T47D (cell line): ENCODE data around the gene DCAF8.

Experiments
- DNase-seq, 2 experiments: peaks; one replicate each; pipeline versions ENCODE4 v3.0.0 to v3.0.0-alpha.2; 2011 to 2012; ENCODE audit warnings: low read depth in 1 of 2, low spot score in 1 of 2
- JUND ChIP-seq: IDR thresholded peaks from 2 replicates; pipeline ENCODE4 v1.6.1; 2012; ENCODE audit warnings: low read depth
- in situ Hi-C: cut with HindIII; loops from 2 replicates; pipeline ENCODE4 v1.10.0; 2016; ENCODE audit warnings: low sequenced_read_pairs, low pct_unique_long_range_greater_than_20kb

Gene DCAF8

DNA sequence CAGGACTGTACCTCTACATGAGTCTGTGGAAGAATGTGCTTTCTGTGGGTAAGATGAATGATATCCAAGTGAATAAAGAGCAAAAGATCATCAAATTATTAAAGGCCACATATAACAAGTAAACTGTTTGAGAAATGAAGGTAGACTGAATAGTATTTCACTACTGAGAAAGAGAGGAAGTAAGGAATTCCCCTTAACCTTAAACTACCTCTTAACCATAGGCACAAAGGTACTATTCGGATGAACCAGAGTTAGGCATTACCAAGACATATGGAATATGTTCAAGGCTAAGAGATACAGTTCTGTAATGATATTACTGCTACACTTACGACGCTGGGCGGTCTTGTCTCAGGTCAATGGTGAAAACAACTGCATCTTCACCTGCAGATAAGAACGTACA lies 25.5 kb downstream of the DCAF8 start:
- no peak for DNase-seq
- TF ChIP-seq JUND, result no peak
- in situ Hi-C loops, result no loop called here

DNA sequence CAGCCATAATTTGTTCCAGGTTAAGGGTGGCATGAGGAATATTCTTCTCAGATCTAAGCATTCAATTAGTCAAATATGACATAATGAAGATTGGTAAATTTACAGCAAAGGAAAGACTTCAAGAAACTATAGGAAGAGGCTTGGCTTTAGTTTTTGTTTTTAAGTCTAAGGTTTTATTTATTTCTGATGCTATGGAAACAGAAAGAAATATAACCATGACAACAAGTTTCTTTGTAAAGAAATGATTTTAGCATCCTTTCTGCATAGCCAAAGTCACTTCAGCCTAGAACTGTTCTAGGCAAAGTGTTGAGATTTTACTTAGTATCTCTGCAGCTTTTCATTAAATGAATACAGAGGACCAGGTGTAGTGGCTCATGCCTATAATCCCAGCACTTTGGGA lies 29.4 kb downstream of the DCAF8 start:
- TF ChIP-seq JUND, result no peak
- DNase-seq, result no peak
- in situ Hi-C loops, result no loop called here

DNA sequence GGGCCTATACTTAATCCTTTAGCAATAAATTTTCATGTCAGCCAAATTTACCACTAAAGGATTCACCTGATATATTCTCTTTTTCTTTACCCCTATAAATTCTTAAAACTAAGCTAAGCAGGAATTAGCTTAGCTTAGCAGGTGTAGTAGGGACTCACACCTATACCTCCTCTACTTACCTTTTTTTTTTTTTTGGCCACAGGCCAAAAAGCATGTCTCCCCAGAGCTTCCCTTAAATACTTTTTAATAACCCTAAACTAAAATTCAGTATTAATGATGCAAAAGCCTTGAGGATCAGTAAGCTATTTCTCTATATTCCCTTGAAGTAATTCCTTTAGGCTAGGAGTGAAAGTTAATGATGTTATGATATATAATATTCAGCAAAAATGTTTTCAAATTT lies 33.9 kb downstream of the DCAF8 start:
- in situ Hi-C loops, result no loop called here
- TF ChIP-seq JUND, result no peak

DNA sequence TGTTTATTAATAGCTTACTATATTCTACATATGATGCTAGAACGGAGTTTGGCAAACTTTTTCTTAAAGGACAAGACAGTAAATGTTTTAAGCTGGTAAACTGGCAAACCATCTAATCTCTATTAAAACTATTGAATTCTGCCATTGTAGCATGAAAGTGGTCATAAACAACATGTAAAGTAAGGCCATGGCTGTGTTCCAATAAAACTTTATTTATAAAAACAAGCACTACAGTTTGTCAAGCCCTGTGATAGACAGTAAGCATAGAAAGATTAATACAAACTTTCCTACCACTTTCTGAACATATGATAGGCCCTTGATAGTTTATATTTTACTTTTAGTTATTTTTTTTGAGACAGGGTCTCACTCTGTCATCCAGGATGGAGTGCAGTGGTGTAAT lies 34.8 kb downstream of the DCAF8 start:
- in situ Hi-C loops, result no loop called here
- no peak for TF ChIP-seq JUND
- no peak for DNase-seq

More for the DNA sequence above, 33.9 kb downstream of the DCAF8 start:
- no peak for DNase-seq

DNA sequence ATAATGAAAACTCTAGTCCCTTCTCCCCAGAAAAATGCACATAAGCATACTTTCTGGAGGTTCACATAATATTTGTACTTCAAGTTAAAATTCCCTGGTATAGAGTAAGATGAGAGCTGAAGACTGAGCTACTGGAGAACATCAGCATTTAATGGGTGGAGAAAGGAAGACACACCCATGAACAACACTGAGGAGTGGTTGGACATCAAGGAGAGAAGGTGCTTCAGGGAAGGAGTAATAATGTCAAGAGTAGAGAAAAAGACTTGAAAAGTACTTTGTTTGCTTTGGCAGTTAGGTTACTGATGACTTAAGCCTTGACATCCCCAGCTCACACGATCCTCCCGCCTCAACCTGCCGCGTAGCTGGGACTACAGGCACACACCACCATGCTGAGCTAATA lies 35.3 kb downstream of the DCAF8 start:
- TF ChIP-seq JUND, result no peak
- in situ Hi-C loops, result no loop called here
- DNase-seq, result no peak

DNA sequence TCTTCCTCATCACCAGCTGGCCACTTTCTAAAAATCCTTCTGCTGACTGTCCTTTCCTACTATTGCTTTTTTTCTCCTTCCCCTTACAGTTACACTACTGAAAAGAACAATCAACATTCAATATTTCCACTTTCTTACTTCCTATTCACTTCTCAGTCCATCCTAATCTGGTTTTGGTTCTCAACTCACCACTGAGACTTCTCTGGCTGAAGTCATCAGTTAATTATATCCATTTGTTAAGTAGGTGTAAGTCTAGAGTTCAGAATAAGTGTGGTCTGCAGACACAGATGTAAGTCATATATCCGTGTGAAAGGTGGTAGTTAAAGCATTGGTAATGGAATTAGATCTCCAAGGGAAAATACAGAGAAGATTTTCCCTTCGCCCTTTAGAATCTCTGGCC lies 35.7 kb downstream of the DCAF8 start:
- DNase-seq, result no peak
- in situ Hi-C loops, result no loop called here
- no peak for TF ChIP-seq JUND

DNA sequence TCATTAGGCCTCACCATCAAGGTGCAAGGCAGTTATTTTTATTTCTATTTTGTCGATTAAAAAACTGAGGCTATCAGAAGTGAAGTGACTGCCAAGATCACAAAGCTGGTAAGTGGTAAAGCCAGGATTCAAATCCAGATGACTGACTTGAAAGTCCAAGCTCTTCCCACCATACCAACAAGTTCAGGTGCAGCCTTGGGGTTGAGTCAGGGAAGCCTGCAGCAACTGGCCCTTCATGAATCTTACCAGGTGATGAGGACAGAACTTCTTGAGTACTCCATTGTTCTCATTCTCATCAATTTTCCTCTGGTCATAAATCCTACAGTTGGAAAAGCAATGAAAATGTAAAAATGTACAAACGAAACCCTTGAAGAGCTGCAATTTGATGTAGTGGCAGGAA lies 37.0 kb downstream of the DCAF8 start:
- in situ Hi-C loops, result no loop called here
- TF ChIP-seq JUND, result no peak
- no peak for DNase-seq

DNA sequence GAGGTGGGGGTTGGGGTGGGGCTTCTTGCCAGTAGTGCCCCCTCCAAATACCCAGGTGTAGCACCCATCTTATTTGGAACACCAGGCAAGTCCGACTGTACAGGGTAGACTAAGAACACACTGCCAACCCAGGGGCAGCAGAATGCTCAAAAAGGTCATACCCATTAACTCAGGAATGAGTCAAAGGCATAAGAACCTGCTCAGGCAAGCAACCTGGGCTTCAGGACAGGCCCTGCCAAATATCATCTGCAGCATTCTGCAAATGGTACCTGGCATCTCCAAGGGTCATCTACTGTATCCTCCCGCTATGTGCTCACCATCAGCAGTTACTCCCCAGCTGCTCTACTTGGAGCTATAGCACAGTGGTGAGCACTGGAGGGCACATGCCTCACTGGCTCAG lies 37.7 kb downstream of the DCAF8 start:
- no peak for DNase-seq
- in situ Hi-C loops, result no loop called here
- TF ChIP-seq JUND, result no peak

DNA sequence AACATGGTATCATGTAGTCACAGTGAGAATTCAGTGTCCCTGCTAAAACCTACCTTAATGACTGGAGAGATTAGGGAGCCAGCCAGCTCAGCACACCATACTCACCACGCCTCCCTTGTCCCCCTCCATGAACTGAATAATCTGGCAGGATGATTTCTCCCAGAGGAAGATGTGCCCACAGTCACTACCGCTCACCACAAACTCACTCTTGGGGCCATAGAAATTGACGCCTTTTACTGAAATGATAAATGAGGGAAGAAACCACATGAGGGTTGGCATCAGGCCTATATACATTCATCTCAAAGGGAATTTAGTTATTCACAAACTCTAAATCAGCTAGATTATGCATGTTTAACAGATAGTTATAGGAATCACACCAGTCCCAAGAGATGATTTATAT lies 39.8 kb downstream of the DCAF8 start:
- no peak for DNase-seq
- TF ChIP-seq JUND, result no peak
- in situ Hi-C loops, result no loop called here

DNA sequence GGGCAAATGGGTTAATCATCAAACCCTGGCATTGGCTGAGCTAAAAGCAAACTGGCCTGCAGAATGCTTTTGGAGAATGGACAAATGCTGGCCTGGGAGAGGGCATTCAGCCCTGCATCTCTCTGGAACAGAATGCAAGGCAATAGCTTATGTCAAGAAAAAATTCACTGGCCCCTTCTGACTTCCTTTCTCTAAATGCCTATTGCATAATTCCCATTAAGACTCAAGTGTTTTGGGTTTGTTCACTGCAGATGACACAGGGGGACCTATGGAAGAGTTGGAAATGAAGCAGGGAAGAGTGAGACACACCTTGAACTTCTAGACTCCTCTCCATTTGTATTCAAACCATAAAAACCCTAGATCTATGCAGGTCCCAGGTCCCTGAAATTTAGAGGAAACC lies 41.3 kb downstream of the DCAF8 start:
- DNase-seq, result no peak
- TF ChIP-seq JUND, result no peak
- in situ Hi-C loops, result no loop called here

DNA sequence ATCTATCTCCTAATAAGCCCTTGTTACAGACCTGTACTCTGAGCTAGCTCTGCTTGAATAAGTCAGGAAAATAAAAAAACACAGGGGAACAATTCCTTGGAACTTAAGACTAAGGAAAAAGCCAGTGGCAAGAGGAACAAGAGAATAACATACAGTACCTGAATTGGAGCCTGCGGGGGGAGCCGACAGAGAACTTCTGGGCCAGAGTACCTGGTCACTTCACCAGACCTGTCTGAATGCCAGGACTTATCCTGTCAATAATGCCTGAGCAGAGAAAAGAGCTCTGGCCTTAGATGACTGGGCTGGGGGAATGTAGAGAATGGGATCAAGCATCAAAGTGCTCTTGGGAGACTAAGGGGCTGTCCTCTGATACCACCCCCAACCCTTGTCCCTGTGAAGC lies 42.0 kb downstream of the DCAF8 start:
- TF ChIP-seq JUND, result no peak
- in situ Hi-C loops, result no loop called here
- DNase-seq, result no peak

DNA sequence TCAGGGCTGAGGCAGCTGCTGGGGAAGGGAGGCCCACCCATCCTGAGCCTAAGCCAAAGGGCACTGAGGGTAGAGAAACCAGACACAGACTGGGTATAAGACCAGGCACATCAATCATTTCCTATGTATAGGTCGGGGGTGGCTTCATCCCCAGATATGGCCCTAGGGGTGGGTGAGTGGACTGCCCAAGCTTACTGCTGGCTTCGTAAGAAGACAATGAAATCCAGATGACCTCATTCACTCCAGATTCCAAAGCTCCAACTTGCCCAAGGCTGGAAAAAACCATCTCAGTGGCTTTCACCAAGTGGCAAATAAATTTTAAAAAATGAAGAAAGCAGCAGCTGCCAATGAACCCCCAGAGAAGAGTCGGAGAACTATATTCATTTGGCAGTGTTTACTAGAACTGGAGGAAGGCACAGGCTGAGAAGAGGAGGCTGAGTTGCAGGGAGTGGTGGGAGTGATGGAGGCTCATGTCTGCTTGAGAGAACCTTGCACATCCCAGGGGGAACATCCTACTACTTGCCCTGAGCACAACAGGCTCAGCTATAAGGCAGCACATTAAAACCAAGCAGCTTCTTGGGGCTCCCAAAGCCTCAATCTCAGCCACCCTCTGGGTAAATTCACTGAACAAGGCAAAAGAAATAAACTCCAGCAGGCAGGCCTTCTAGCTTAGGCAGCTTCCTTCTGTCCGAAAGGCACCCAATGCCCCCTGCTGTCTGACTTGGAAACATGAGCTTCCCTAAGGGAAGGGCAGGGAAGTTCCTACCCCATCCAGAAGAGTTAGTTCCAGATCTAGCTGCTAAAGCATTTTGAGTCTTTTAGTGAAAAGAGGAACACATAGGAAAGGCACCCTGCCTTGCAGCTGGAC lies 43.1 kb downstream of the DCAF8 start:
- in situ Hi-C loops, result no loop called here
- TF ChIP-seq JUND, result no peak
- peak; percentile 67 to 80 for DNase-seq

DNA sequence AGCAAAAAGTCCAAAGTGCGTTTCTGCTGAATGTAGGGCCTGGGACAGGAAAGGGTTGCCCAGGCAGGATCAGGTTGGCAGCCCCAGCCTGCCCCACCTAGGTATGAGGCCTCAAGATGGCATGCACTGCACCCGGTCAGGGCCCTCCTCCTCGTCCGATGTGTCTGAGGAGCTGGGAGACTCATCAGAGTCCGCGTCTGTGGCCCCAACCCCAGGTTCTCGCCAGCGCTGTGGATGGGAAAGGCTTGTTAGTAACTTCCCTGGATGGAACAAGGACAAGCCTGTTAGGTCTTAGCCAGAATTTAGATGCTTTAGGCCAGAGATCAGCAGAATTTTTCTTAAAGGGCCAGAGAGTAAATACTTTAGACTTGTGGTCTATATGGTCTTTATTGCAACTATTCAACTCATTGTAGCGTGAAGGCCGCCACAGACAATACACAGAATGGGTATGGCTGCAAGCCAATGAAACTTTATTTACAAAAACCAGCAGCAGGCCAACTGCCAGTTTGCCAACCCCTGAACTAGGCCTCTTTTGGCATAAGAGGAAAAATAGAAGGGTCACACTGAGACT lies 44.8 kb downstream of the DCAF8 start:
- no peak for DNase-seq
- TF ChIP-seq JUND, result no peak
- in situ Hi-C loops, result no loop called here
